HG02678 (cell line): ENCODE measurements around the gene KCNC1.

Experiments used
- ATAC-seq: cut with Tn5 transposase; IDR thresholded peaks from one replicate; pipeline ENCODE4 v1.9.1; 2021; ENCODE audit warnings: mild to moderate bottlenecking, moderate library complexity; ENCODE audit not compliant: unreplicated experiment

Gene KCNC1

DNA sequence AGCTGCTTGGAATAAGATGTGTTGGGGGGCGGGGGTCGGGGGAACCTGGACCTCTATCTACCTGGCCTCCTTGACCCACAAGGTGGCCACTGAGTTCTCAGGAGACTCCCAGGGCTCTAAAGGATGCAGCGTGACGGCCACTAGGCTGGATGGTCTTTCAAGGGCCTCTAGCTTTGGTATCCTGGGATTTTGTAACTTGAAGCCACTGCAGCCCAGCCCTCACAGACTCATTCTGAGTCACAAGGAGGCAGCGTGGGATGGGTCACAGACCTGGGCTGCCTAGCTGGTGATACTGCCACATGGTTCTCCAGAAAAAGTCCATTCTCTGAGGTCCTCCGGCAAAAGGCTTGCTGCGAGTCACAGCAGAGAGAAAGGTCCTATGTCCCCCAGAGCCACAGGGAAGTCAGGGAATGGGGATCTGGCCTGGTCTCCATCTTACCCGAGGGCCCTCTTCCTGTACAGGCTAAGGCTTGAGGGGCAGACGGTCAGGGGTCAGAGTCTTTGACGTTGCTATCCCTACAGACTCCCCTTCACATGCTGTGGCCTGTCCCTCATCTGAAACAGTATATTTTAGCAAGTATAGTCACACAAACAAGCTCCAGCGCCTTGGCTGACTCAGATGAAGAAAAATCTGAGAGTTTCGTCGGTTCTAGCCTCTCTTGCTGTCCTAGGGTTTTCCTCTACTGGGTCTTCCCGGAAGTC lies 52.4 kb downstream of the KCNC1 start:
- no peak for ATAC-seq

DNA sequence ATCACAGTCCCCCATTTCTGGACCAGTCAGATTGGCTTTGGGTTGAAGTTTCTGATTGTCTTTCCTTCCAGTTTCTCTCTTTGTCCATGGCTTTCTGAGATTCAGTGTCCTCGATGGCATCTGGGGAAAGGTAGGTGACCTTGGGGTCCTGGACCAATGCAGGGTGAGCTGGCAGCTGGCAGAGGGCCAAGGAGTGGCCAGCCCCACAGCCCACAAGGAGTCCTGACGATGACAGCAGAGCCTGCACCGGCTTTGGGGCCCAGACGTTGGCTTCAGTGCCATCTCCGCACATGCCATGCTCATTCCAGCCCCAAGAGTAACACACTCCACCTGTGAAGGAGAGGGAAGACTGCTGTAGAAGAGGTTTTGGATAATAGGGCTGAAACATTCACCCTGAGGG lies 53.5 kb downstream of the KCNC1 start:
- ATAC-seq: no peak

DNA sequence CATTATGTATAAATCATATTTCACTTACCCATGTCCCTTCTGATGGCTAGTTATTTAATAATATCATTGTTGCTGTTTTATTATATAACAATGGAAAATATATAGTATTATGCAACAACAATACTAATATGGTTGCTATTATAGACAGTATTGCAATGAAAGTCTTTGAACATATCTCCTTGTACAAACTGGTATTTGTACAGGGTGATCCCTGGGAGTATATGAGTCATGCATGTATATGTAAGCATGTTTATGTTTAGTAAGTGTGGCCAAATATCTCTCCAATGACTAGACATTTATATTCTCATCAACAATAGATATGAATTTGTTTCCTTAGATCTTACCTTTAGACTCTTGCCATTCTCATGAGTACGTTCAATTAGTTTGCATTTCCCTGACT lies 55.9 kb downstream of the KCNC1 start:
- no peak for ATAC-seq

DNA sequence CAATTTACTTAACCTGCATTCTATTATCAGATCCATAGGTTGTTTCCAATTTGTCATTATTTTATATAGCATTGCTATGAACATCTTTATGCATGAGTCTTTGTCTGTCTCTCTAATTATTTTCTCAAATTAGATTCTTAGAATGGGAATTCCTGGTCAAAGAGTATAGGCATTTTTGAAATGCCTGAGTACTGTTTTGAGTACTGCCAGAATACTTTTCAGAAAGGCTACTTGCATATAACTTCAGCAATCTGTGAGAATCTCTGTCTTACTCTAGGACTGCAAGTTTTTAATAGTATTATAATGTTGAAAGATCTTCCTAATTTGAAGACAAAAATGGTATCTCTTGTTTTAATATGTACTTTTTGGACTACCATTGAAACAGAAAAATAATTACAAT lies 56.6 kb downstream of the KCNC1 start:
- ATAC-seq: no peak

DNA sequence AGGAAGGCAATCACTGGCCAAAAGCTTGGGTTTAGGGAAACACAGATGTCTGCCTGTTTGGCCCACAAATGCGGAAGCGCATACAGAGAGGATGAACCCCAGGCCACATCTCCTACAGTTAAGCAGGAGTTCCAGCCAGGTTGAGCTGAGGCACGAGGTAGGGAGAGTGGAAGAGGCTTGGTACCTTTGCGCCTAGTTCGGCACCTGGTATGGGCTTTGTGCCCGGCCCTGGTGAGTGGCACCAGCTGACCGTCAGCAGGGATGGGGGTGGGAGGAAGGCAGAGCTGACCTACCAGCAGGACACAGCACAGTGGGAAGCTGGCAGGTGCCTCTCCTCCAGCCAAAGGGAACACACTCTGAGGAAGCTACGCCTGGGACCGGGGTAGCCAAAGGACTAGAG lies 57.6 kb downstream of the KCNC1 start:
- ATAC-seq: no peak

GRCh38 chr11:17793642-17794170 lies 59.1 kb downstream of the KCNC1 start:
- no peak for ATAC-seq

DNA sequence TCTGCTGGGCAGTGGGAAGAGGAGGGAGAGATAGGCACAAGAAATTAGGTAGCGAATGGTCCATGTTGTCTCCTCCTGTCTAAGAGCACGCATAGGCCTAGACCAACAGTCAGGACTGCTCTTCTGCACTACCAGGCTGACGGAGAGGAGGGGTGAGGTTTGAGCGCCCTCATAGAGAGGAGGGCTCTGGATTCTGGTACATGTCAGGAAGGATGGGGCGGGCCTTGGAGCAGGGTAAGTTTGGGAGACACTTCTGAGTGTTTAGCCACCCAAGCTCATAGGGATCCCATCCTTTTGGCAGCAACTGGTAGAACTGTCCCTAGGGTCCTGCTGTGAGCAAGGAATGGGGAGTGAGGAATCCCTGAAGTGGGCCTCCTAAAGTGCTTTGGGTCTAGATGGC lies 60.4 kb downstream of the KCNC1 start:
- ATAC-seq: no peak

DNA sequence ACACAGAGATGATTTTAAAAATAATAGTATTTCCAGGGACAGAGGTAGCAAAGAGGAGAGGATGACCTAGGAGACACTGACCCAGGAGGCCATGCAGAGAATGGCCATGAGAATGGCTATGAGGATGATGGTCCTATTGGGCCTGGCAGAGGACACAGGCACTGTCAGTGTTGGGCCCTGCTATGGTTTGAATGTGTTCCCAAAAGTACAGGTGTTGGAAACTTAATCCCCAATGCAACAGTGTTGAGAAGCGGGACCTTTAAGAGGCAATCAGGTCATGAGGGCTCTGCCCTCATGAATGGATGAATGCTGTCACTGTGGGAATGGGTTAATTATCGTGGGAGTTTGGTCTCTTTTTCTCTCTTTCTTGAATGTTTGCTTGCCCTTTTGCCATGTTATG lies 61.6 kb downstream of the KCNC1 start:
- ATAC-seq: no peak

GRCh38 chr11:17798253-17798652 lies 63.7 kb downstream of the KCNC1 start:
- ATAC-seq: no peak

DNA sequence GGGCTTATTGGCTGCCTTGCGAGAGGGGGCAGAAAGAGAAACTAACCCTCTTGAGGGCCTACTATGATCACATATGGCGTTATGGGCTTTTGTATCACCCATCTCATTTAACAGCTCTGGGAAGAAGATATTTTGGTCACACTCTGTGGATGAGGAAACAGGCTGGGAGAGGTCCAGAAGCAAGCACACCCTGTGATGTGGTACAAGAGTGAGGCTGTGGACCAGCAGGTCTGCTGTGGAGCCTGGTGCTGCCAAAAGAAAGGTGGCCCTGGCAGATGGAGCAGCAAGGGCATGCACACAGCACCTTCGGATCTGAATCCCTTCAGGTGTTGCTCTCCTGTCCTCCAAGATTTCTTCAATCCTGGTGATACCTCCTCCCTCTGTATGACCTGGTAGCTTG lies 64.1 kb downstream of the KCNC1 start:
- ATAC-seq: no peak

GRCh38 chr11:17799147-17799546 lies 64.6 kb downstream of the KCNC1 start:
- no peak for ATAC-seq

DNA sequence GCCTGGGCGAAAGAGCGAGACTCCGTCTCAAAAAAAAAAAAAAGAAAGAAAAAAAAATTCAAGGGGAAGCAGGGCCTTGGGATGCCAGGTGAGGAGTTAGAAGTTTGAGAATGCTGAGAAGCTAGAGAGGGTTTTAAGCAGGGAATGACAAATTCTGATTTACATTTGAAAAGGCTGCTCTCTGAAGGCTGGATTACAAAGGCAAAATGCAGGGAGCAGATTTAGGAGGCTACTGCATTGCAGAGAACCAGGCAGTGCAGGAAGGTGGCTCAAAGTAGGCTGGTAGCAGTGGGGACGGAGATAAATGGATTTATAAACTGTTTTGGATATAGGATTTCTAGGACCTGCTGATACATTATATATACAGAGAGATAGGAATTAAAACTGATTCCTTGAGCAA lies 66.6 kb downstream of the KCNC1 start:
- no peak for ATAC-seq

DNA sequence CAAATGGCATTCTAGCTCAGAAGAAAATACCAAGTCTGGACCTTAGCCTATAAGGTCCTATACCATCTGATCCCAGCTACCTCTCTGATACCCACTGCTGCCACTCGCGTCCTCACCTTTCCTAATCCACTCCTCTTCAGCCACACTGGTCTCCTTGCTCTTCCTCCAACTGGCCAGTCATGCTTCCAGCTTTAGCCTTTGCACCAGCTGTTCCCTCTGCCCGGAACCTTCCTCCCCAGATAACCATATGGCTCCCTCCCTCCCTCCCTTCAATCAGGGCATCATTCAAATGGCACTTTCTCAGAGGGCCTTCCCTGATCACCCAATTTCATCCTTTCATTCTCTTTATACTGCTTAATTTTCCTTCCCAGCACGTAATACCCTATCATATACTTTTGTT lies 67.9 kb downstream of the KCNC1 start:
- no peak for ATAC-seq

DNA sequence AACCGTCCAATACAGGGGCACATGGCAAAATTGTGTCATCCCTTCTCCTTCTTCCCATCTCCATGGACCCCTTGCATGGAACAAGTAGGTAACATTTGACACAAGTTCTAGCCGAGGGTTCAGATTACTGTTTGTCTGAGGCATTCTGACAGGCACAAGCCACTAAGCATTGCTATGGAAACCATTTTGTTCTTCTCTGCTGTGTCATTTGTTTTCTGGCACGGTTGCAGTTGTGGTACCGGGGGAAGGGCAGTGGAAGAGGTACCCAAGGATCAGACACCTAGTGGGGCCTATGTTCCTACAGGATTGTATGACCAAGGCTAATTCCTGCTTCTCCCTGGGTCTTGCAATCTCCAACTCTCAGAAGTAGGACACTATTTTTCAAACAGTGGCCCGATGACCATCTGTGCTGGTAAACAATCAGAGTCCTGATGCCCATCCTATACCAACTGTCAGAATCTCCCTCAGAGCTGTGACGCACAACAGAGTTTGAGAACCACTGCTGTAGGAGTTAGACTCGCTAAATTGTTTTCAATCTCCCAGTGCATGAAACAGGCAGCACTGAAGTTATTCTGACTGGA lies 69.3 kb downstream of the KCNC1 start:
- no peak for ATAC-seq

DNA sequence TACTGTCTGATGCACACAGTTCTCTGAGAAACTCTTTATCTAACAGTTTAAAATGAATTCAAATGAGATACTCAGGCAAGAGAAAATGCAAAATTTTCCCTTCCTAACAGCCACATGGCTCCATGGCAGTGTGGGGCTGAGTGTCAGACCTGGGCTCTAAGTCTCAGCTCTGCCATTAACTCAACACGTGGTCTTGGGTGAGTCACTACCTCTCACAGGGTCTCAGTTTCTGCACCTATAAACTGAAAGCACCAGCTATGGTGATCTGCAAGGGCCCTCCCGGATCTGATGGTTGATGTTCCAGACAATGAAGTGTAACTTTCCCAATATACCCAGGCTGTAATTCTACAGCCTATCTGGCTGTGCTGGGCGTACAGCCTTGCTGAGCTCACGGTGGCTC lies 70.5 kb downstream of the KCNC1 start:
- ATAC-seq: no peak

- ATAC-seq: no peak
Measured at GRCh38 chr11:17805873-17806272, 71.3 kb downstream of the KCNC1 start.

- ATAC-seq: no peak
Measured at GRCh38 chr11:17807034-17807433, 72.5 kb downstream of the KCNC1 start.

- no peak for ATAC-seq
Measured at GRCh38 chr11:17810041-17810440, 75.5 kb downstream of the KCNC1 start.

DNA sequence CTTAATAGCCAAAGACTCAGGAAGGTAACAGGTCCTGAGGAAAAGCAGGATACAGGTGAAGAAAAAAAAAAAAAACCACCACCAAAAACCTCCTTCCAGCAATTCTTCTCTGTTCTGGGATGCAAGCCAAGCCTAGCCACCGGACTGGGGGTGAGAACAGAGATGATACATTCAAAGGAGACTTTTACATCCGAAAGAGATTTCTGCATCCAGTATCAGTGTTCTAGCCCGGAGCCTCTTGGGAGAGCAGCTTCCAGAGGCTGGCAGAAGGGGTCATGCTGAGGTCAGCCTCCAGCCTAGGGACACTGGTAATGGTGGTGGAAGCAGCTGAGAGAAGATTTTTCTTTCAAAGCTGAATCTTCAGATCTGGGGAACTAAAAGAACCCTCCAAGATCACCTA lies 76.2 kb downstream of the KCNC1 start:
- ATAC-seq: no peak

- no peak for ATAC-seq
Measured at GRCh38 chr11:17811352-17811751, 76.8 kb downstream of the KCNC1 start.

GRCh38 chr11:17812091-17812864 lies 77.7 kb downstream of the KCNC1 start:
- ATAC-seq: no peak

DNA sequence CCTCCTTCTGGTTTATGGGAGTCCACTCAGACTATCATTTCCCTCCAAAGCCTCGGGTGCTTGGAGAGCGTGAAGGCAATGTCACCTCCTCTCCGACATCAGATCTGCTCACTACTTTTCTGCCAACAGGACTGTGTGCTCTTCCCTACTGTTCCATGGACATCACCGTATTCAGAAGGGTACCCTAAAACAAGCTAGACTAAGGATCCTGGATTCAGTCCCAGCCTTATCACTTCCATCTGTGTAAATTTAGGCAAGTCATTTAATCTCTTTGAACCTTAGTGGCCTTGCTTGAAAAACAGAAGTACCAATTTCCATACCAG lies 78.2 kb downstream of the KCNC1 start:
- no peak for ATAC-seq
